HG03175 (cell line): ENCODE measurements around the gene MECR.

Experiments used
- ATAC-seq: cut with Tn5 transposase; IDR thresholded peaks from one replicate; pipeline ENCODE4 v1.9.1; 2021; ENCODE audit warnings: mild to moderate bottlenecking, moderate library complexity; ENCODE audit not compliant: unreplicated experiment

MECR gene, protein sequence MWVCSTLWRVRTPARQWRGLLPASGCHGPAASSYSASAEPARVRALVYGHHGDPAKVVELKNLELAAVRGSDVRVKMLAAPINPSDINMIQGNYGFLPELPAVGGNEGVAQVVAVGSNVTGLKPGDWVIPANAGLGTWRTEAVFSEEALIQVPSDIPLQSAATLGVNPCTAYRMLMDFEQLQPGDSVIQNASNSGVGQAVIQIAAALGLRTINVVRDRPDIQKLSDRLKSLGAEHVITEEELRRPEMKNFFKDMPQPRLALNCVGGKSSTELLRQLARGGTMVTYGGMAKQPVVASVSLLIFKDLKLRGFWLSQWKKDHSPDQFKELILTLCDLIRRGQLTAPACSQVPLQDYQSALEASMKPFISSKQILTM

DNA sequence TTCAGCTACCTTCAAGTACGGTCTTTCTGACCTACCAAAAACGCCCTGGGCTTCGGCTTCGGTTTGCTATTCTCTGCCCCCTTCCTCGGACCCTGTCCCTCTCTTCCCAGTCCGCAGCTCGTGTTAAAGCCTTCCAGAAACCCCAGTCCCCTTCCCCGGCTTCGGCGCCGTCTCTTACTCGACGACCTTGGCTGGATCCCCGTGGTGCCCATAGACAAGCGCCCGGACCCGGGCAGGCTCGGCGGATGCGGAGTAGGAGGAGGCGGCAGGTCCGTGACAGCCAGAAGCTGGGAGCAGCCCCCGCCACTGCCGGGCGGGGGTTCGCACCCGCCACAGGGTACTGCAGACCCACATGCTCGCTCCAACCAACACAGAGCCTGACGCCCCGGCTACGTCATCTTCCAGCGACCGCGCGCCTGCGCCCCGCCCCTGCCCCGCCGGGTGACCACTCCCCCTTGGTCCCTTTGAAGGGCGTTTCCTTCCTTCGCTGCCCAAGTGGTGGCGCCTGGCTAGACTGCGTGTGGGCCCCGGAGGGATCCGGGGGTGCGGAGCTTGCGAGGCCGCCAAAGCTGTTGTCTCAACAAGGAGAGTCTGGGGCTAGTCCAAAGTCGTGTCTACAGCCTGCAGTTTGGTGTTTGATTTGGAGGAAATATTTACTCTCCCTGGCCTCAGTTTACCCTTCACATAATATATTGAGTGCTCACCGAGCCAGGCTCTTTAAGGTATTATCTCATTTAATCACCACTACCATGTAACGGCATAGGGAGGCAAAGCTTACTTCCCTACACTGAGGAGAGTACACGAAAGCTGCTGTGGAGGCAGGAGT, at the start of gene MECR:
TSS of gene MECR (minus strand) at position 382 of the 826 bp plus-strand sequence. CDS start at position 354, 28 bp downstream.
- peak; percentile 89 for ATAC-seq

DNA sequence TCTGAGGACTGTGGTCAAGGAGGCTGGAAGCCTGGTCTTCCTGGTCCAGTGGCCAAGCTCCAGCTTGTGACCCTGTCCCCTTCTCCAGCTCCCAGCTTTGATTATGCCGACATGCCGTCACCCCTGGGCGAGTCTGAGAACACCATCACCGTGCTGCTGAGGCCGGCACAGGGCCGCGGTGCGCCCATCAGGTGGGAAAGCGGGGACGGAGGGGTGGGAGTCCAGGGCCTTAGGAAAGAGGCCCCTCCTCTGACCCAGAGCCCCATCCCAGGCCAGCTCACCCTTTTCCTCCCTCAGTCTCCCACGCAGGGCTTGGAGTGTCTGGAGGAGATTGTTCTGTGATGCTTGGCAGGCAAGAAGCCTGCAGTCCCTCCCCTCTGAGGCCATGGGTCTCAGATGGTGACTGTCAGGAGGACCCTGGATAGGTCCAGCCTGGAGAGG, 49.2 kb upstream of the MECR start:
- no peak for ATAC-seq

DNA sequence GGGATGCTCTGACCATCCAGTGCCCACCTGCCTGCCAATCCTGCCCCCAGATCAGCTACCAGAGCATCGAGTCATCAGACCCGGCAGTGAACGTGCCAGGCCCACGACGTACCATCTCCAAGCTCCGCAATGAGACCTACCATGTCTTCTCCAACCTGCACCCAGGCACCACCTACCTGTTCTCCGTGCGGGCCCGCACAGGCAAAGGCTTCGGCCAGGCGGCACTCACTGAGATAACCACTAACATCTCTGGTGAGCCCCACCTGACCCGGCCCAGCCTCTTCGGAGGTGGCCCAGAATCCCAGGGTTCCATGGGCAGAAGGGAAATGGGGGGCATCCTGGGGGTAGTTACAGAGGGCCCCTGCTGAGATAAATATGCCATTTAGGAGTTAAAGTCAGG, 48.7 kb upstream of the MECR start:
- ATAC-seq, result no peak

DNA sequence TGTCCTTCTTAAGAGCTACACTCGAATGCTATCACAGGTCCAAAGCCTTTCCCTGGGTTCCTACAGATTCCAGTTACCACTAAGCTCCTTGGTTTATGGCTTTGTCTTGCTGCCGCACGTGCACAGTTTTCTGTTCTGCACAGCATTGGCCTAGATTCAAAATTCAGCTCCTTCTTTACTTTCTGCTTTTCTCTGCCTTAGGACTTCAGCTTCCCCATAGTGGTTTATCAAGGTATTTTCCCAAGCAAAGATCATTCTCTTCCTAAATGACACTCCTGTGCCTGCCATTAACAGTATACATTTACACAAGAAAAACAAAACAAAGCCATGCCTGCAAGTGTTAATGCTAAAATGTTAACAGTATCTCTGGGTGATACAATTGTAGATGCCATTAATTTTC, 47.4 kb upstream of the MECR start:
- ATAC-seq, result no peak

DNA sequence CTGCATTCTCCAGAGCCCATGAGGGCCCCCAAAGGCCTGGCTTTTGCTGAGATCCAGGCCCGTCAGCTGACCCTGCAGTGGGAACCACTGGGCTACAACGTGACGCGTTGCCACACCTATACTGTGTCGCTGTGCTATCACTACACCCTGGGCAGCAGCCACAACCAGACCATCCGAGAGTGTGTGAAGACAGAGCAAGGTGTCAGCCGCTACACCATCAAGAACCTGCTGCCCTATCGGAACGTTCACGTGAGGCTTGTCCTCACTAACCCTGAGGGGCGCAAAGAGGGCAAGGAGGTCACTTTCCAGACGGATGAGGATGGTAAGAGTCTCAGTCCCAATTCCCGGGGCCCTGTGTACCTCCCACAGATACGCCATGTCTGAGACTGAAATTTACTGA, 44.7 kb upstream of the MECR start:
- ATAC-seq, result no peak

DNA sequence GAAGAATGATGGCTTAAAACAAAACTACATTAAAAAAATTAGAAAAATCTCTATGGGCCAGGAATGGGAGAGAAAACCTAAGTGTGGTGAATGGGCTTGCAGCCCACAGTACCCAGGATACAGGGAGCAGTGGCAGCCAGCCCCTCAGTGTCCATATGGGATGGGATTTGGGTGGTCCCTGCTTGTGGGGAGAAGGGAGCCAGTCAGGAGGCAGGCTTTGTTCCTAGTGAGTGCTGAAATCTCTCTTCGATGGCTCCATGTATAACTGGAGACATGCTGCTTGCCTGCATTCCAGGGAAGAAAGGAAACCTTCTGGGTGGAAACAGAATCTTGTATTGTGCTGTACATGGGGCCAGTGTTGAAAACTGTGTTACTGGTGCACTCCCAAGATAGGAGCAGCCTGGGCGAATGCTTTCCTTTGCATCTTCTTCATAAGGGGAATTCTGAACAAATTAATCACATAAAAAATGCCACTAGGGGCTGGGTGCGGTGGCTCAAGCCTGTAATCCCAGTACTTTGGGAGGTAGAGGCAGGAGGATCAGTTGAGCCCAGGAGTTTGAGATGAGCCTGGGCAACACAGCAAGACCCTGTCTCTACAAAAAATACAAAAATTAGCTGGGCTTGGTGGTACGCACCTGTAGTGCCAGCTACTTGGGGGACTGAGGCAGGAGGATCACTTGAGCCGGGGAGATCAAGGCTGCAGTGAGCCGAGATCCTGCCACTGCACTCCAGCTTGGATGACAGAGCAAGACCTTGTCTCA, 41.6 kb upstream of the MECR start:
- no peak for ATAC-seq

DNA sequence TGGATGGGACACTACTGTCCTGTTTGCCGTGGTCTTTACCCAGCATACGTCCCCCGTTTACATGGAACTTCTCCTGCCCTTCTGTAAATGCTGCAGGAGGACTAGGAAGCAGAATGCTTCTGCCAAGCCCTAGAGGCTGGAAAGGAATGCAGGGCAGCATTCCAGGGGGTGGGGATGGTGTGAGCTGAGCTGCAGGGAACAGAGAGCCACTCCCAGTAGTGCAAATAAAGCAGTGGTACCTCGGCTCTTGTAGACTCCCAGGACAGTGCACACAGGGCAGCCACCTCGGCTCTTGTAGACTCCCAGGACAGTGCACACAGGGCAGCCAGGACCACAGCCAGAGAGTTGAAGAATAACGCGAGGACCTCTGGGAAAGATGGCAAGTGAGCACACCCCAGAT, 41.0 kb upstream of the MECR start:
- ATAC-seq, result no peak

DNA sequence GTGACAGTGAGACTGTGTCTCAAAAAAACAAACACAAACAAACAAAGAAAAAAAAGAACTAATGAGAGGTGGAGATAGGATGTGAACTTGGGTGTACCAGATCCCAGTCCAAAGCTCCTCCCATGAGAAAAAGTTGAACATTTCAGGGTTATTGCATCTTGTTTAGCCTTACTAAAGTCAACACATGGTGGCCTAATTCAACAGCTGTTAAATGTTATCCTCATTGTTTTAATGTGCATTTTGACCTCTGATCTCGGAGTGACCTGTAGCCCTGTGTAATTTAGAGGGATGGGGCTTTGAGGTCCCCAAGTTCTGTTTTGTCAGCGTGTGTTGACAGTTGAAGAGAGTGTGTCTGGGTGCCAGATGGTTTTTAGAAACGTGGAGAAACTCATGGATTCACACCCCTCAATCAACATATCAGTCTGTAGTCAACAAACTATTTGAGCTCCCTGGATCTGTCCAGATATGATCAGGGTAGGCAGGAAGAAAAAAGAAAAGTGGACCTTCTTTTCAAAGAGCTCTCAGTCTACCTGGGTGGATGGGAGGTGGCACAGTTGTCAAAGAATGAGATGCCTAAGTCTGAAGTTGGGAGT, 40.3 kb upstream of the MECR start:
- no peak for ATAC-seq

DNA sequence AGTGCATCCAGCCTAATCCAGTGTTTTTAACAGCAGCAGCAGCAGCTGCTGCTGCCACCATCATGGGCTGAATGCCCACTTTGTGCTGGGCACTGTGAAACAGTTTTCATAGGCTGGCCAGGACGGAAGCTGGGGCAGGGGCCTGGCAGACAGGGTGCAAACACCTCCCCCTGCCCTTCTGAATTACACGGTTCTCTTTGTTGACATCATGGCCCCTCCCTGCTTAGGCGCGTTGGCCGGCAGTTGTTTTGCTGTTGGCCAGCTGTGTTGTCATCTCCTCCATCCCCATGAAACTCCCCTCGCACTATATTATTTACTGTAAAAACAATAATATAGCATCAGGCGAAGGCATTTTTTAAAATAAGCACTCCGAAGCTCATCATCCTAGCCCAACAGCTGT, 38.6 kb upstream of the MECR start:
- no peak for ATAC-seq

DNA sequence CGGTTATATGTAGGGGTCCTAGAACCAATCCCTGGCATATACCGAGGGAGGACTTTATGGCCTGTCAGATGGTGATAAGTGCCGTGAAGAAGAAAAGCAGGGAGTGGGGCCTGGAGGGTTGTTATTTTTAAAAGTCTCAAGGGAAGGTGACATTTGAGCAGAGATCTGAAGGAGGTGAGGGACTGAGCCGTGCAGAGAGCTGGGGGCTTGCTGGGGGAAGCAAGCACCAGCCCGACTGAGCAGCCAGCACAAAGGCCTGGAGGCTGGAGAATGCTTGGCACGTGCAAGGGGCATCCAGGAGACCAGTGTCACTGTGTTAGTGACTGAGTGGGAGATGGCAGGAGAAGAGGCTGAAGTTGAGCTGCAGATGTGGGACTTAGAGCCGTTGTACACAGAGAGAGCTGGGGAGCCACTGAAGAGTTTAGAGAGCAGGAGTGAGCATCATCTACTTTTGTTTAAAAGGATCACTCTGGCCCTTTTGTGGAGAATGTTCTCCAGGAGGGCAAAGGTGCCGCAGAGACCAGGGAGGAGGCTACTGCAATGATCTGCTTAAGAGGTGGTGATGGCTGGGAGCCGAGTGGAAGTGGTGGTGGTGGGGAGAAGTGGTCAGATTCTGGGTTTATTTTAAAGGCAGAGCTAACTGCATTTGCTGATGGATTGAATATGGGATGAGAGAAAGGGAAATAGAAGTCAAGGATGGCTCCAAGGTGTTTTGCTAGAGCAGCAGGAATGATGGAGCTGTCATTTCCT, 36.8 kb upstream of the MECR start:
- ATAC-seq, result no peak

DNA sequence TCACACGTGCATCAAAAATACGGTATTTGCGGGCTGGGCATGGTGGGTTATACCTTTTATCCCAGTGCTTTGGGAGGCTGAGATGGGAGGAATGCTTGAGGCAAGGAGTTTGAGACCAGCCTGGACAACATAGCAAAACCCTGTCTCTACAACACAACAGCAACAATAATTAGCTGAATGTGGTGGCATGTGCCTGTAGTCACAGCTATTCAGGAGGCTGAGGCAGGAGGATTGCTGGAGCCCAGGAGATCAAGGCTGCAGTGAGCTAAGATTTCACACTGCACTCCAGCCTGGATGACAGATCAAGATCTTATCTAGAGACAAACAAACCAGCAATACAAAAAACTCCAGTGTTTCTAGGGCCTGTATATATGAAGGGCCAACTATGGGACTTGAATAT, 36.2 kb upstream of the MECR start:
- ATAC-seq, result no peak

DNA sequence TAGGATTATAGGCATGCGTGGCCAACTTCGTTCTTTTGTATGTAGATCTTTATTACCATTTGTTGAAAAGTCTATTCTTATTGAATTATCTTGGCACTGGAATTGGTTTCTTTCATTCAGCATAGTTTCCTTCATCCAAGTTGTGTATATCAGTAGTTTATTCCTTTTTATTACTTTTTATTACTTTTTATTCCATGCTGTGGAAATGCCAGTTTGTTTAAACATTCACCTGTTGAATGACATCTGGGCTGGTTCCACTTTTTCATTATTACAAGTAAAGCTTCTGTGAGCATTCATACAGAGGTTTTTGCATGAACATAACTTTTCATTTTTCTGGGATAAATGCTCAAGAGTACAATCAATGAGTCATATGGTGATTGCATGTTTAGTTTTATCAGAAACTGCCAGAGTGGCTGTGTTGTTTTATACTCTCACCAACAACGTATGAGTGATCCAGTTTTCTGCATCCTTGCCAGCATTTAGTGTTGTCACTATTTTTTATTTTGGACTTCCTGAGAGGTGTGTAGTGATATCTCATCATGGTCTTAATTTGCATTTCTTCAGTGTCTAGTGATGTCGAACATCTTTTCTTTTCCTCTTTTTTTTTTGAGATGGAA, 34.1 kb upstream of the MECR start:
- no peak for ATAC-seq

DNA sequence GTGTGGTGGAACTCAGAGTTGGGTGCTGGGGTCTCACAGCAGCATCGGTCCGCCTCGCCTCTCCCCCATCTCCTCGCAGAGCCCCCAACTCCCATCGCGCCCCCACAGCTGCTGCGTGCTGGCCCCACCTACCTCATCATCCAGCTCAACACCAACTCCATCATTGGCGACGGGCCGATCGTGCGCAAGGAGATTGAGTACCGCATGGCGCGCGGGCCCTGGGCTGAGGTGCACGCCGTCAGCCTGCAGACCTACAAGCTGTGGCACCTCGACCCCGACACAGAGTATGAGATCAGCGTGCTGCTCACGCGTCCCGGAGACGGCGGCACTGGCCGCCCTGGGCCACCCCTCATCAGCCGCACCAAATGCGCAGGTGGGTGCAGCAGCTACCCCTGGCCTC, 29.8 kb upstream of the MECR start:
- ATAC-seq, result no peak

DNA sequence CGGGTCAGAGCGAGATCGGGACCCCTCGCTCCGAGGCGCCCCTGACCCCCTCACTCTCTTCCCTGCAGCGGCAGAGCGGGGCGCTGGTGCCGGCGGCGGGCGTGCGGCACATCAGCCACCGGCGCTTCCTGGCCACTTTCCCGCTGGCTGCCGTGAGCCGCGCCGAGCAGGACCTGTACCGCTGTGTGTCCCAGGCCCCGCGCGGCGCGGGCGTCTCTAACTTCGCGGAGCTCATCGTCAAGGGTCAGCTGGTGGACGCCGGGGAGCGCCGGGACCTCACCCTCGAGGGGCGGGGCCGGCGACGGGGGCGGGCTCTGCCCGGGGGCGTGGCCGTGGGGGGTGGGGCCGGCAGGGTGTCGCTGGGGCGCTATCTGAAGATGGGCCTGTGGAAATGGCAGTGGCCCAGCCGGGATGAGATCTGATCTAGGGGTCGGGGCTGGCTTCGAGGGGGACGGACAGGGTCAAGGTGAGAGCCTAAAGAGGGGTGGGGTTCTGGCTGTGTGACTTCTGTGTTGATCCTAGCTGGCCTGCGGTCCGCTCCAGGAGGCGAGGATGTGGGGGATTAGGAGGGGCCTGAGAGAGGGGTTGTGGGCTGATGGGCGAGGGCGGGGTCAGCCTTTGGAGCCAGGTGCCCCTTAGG, 29.2 kb upstream of the MECR start:
- ATAC-seq, result no peak

DNA sequence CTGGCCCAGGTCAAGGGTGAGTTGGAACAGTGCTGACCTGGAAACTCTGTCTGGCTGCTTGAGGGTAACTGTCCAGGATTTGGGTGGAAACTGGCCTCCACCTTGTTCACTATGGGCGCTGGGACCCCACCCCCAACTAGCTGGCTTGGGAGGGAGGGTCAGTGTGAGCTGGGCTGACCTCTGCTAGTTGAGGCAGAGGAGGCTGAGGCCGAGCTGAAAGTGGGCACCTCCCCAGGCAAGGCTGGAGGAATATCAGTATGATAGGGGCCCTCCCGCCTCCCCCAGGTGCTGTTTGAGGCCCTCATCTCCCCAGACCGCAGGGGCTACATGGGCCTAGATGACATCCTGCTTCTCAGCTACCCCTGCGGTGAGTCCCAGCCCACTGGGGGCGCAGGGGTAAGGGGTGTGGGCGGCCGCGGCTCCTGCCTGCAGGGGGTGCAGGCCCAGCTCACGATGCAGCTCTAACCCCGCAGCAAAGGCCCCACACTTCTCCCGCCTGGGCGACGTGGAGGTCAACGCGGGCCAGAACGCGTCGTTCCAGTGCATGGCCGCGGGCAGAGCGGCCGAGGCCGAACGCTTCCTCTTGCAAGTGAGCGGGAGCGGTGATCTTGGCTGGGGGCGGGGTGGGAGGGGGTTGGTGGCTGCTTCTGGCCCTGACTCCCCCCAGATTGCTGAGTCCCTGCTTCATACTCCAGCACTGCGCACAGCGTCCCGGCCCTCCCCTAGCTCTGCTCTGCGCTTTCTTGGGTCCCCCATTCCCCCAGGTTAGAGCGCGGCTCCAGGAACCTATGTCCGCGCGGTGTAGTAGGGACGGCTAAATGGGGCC, 28.5 kb upstream of the MECR start:
- no peak for ATAC-seq

DNA sequence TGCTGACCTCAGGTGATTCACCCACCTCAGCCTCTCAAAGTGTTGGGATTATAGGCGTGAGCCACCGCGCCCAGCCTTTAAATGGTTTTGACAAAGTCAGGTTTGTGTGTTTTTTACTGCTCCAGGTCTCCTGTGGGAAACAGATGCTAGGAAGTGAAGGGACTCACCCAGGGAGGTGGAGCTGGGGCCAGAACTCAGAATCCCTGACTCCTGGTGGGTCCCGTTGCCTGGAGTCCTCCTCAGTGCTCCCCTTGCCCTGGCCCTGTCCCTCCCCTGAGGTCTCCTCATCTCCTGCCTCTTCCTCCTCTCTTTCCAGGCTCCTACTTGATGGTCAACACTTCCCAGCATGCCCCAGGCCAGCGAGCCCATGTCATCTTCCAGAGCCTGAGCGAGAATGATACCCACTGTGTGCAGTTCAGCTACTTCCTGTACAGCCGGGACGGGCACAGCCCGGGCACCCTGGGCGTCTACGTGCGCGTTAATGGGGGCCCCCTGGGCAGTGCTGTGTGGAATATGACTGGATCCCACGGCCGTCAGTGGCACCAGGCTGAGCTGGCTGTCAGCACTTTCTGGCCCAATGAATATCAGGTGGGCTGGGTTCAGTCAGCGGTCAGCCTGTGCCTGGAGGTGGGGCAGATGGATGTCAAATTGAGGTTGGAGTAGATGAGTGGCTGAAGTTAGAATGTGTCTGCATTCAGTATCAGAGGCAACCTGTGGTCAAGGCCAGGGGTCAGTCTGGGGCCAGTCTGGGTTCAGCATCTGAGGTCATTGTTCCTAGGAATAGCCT, 27.6 kb upstream of the MECR start:
- no peak for ATAC-seq

DNA sequence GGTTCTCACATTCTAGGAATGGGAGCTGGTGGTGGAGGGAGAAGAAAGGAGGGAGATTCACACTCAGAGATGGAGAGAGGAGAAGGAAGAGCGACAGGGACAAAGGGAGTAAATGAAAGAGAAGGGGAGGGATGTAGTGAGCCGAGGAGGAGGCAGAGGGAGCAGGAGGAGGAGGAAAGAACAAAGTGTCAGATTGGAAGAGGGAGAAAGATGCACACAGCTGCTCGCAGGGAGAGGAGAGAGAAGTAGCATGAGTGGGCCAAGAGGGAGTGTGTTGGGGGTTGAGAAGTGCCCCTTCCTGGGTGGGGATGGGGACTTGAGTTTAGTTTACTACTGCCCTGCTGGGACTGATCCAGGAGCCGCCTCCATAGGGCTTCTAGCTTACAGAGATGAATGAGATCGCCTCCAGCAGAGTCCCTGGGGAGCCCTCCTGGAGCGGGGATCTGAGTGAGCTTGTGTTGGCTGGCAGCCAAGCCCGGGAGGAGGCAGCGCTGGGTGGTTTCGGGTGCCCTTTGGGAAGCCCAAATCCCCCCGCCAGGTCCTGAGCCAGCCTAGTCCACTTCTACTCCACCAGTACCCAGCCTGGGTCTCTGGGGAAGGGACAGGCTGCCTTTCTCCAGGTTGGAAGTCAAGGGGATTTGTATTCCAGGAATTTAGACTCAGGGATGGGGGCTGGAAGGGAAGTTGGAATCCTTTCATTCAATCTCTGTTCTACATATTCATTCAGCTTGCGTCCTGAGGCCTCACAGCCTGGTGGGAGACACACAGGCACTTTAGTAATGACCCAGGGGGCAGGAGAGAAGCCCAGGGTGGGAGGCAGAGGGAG, 26.5 kb upstream of the MECR start:
- no peak for ATAC-seq
